GM18508 (cell line): ENCODE results near the gene ROBO2.

ENCODE experiments used
- ATAC-seq: cut with Tn5 transposase; IDR thresholded peaks from one replicate; pipeline ENCODE4 v1.9.1; 2021; ENCODE audit warnings: moderate number of reproducible peaks; ENCODE audit not compliant: insufficient read depth, unreplicated experiment

Gene ROBO2

GRCh38 chr3:77459926-77460325, 420.0 kb downstream of the ROBO2 start:
- no peak for ATAC-seq

GRCh38 chr3:77460326-77460725, 420.4 kb downstream of the ROBO2 start:
- no peak for ATAC-seq

- no peak for ATAC-seq
Observed at GRCh38 chr3:77462951-77463350, 423.1 kb downstream of the ROBO2 start.

- no peak for ATAC-seq
Observed at GRCh38 chr3:77464111-77464688, 424.3 kb downstream of the ROBO2 start.

- ATAC-seq, result no peak
Observed at GRCh38 chr3:77466562-77467115, 426.7 kb downstream of the ROBO2 start.

GRCh38 chr3:77467702-77468625, 428.1 kb downstream of the ROBO2 start:
- ATAC-seq, result no peak

GRCh38 chr3:77468626-77469020, 428.7 kb downstream of the ROBO2 start:
- no peak for ATAC-seq

GRCh38 chr3:77475507-77475906, 435.6 kb downstream of the ROBO2 start:
- ATAC-seq, result no peak

GRCh38 chr3:77479021-77479420, 439.1 kb downstream of the ROBO2 start:
- ATAC-seq, result no peak

GRCh38 chr3:77489216-77489615, 449.3 kb downstream of the ROBO2 start:
- ATAC-seq, result no peak

- ATAC-seq, result no peak
Observed at GRCh38 chr3:77491961-77492360, 452.1 kb downstream of the ROBO2 start.

- no peak for ATAC-seq
Observed at GRCh38 chr3:77500721-77501120, 460.8 kb downstream of the ROBO2 start.

- no peak for ATAC-seq
Observed at GRCh38 chr3:77506384-77506783, 466.5 kb downstream of the ROBO2 start.

GRCh38 chr3:77513542-77513941, 473.6 kb downstream of the ROBO2 start:
- no peak for ATAC-seq

- no peak for ATAC-seq
Observed at GRCh38 chr3:77514766-77515165, 474.9 kb downstream of the ROBO2 start.

GRCh38 chr3:77524463-77524862, 484.6 kb downstream of the ROBO2 start:
- ATAC-seq, result no peak

- no peak for ATAC-seq
Observed at GRCh38 chr3:77524946-77525682, 485.2 kb downstream of the ROBO2 start.

GRCh38 chr3:77526573-77527113, 486.7 kb downstream of the ROBO2 start:
- no peak for ATAC-seq

- ATAC-seq, result no peak
Observed at GRCh38 chr3:77529522-77529921, 489.6 kb downstream of the ROBO2 start.

- ATAC-seq, result no peak
Observed at GRCh38 chr3:77530870-77531269, 491.0 kb downstream of the ROBO2 start.

GRCh38 chr3:77535116-77535515, 495.2 kb downstream of the ROBO2 start:
- no peak for ATAC-seq
